GM21360 (cell line): ENCODE results near the gene ITPR2.

Experiments used
- ATAC-seq: cut with Tn5 transposase; IDR thresholded peaks from one replicate; pipeline ENCODE4 v1.9.1; 2021; ENCODE audit warnings: mild to moderate bottlenecking, moderate library complexity; ENCODE audit not compliant: unreplicated experiment

ITPR2 gene

DNA sequence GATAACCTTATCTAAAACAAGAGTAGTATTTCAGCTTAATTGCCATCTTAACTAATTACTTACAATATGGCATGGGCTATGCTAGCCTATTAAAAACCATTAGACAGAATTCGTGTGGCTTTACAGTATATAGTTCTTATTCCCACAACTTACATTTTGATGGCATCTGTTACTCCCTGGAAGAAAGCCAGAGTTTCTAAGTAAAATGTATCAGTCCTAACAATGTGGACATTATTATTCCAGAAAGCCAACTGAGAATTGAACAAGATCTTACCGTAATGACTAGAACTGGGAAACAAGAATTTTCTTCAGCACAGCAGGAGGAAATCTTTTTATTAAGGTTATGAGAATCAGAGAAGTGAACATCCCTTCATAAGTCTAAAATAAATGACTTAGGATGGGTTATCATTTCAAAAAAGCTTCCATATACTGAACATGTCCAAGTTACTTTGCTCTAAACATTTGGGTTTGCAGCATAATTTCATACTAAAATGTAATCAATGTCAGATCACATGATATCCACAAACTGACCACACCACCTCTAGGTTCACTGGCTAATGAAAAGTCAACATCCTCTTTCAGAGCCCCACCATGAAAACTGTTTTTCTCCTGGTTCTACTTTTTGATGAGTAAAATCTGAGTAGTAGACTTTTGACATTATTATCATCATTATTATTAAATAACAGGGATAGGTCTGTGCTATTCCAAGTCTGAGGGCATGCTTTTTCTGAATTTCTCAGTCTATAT, 457.9 kb downstream of the ITPR2 start:
- no peak for ATAC-seq

DNA sequence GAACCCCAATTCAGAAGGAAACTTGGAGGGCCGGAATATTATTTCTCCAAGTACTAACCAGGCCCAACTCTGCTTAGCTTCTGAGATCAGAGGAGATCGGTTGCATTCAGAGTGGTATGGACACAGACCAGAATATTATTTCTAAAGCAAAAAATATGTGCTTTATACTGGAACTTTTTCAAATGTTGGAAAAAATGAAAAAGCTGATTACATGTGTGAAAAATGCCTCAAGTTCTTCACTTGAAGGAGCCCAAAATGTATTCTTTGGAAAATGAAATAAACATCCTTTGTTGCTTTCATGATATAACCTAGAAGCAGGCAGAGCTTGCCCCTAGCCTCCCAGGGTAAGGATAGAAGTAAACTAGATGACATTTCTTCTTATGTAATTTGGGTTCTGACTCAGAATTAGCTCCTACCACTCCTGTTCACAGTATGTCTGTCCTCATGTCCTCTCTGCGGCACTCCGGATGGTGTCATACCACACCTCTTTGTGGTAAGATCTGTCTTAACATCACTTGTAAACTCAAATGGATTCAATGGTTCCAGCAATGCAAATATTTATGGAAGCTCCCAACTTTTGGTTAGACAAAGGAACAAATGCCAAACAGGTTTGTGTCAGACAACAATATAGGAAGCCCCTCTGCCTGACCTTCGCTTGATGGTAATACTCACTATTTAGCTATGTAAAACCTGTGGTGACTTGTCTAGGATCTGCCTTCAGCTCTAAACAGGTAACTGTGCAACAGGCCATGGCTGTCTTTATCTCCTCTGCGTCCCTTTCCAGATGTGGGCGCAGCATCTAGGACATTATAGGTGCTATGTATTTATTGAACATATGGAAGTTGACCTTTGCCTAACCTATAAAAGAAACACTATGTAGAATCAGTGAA, 459.1 kb downstream of the ITPR2 start:
- ATAC-seq: no peak

DNA sequence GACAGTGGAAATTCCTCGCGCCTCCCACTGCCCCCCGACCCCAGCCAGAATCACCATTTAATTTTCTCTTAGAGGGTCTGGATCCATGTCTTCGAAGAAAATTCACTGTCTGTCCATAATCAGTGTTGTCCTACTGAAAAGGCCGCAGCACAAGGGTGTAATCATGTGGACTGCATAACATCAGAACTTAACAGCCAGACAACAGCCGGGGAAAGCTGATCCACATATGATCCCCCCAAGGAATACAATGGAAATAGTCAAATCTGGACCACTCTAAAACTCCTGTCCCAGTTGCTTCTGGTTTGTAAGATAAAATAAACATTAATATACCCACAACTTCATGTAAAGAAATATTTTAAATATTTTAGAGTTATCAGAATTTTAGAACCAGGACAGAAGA, 460.1 kb downstream of the ITPR2 start:
- ATAC-seq: no peak

DNA sequence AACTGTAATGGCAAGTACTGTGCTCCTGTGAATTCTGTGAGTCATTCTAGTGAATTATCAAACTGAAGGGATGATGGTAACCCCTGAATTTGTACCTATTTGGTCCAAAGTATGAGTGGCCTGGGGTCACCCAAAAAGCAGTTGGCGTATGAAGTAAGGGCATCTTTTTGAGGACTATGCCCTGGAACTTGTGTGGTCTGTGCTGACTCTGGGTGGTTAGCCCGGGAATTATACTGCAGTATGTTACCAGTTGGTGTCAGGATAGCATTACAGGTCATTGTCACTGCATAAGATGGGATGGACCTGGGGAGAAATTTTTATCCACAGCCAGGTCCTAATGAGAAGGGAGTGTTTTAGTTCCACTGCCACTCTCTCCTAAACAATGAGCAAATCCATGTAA, 462.9 kb downstream of the ITPR2 start:
- ATAC-seq: no peak

DNA sequence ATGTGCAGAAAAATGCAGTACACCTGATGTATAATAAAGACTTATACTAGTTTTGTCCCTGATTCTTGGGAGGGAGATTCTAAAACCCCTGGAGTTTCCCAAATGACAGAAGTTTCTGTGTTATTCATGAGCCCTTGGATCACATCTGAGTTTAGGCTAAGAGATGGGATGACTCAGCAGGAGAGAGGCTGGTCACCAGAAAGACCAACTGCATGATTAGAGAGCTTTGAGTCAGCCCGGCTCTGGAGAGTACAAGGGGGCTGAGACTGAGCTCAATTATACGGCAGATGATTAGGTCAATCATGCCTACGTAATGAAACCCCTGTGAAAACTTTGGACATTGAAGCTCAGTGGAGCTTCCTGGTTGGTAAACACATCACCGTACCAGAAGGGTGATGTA, 463.4 kb downstream of the ITPR2 start:
- ATAC-seq: no peak

DNA sequence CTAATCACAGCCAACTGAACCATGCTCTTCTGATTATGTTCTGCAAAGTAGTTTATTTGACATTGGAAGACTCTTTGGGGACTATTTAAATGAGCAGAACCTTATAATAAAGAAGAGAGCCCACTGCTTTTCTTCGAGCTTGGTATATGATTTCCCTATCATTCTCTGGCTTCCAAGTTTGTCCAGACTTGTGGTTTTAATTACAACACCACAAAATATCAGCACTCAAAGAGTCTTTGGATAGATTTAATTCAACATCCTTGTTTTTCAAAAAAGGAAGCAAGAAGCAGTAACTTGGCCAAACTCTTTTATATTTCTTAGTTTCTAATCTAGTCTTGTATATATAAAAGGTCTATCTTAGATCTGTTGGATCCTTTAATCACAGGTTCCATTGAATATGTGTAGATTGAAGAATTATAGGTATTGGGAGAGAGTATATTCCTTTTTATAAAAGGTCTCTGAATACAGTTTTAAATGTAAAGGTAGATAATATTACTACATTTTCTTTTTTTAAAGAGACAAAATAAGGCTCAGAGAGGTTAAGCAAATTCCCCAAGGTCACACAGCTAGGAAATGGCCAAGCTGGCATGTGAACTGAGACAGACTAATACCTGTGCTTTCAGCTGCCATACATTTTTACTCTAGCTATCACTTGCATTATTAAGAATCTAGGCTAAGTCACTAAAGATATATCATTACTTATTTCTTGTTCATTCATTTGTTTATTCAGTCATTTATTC, 464.8 kb downstream of the ITPR2 start:
- ATAC-seq: no peak

DNA sequence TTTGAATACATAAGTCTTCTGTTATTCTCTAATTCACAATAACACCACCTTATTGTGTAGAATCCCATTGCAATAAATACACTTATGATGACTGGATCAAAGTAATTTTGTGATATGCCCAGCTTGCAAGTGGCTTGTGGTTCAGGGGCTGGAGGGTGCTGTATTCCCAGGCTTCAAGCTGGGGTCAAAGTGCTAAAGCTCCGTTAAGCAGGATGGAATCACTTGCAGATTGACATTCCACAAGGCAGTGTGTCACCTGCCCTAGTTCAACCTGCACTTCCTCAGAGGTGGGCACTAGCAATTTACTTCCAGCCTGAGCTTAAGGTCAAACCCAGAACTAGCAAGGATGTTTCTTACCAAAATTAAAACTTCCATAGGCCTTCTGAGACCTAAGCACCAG, 471.0 kb downstream of the ITPR2 start:
- ATAC-seq: no peak

DNA sequence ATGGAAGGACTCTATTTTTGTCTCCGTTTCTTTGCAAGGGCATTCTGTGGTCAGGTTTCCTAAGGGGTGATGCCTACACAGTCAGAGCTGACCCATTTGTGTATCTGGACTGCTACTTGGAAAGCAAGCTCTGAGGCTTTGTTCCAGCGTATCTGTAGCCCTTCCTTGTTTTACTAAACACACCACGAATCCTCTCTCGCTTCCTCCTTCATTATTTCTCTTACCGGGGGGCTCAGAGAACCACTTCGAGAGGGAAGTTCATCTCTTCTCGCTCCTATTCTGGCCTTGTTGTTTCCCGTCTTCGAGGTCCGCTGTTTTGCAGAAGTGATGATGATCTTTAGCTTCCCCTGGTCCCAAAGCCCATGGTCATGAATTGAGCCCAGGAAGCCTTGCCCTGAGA, 472.9 kb downstream of the ITPR2 start:
- no peak for ATAC-seq

DNA sequence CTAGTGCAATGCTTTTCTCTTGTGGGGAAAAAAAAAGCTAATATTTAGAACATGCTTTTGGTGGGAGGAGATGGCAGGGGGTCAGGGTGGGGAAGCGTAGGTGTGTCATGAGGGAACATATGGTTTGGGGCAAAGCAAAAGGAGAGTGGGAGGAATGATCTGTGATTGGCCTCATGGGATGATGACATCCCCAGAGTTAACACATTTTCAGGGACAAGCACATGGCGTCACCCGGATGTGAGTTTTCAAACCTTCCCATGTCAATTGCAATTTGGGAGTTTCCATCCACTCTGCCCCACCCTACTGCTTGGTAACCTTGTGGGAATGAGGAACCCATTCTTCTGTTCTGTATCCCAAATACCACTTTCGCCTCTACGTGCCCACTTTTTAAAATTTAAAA, 473.4 kb downstream of the ITPR2 start:
- ATAC-seq: no peak

DNA sequence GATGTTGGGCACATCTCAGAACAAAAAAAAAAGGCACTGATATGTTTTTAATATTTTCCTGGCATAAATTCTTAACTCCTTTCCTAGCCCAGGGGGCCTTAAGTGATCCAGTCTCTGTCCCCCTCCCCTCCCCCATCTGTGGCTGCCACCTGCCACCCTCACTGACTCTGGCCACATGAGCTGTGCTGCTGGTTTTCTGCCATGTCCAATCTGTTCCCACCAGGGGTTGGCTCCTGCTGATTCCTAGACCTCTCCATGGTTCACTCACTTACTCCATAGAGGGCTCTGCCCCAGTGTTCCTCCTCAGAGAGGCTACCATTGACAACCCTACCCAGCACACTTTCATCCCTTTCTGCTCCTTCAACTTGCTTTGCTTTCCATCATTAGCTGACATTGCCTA, 474.3 kb downstream of the ITPR2 start:
- ATAC-seq: no peak

DNA sequence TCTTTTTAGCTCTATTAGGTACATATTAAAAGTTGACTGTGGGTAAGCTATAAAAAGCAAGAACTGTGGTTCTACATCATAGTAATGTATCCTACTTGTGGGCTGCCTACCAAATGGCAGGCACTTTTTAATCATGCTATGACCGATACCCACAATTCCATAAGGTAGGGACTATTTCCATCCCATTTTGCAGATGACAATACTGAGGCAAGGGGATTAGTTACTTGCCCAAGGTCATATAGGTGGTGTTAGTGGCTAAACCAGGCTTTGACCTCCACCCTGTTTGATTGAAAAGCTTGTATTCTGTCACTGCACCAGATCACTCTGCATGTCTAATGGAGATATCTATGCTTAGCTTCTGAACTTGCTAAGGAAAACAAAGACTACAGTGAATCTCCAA, 485.7 kb downstream of the ITPR2 start:
- ATAC-seq: no peak

DNA sequence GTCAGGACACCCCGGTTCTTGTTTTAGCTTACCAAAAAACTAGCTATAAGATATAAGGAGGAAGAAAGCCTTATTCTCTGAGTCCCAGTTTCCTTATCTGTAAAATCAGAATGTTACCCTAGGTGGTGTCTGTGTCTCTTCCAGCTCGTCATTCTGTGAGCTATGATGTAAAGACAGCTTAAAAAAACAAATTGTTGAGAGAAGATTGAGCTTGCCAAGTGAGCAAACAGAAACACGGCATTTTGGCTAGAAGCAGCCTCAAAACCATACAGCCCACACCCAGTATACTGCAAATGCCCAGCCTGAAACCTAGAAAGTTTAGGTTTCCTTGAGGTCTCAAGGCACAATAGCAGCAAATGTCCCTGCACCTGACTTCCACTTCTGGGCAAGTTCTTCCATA, 486.3 kb downstream of the ITPR2 start:
- ATAC-seq: no peak

DNA sequence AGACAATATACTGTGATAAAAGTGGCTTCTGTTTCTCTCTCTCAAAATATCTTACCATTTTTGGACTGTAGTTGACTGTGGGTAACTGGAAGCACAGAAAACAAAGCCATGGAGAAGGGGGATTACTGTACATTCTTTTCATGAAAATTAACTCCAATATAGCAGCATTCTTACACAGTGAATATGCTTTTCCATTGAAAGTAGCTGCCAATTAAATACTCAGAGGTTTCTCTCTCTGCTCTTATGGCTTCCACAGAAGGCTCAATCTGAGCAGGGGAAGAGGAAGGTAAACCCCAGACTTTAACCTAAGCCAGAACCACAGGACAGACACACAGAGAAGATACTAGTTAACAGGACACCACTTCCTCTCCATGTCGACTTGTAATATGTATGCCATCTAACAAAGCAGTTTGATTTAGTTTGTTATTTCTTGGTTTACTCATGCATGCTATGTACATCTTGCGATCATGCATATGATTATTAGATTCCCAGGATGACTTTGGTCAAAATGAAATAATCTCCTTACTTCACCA, 487.5 kb downstream of the ITPR2 start:
- no peak for ATAC-seq

DNA sequence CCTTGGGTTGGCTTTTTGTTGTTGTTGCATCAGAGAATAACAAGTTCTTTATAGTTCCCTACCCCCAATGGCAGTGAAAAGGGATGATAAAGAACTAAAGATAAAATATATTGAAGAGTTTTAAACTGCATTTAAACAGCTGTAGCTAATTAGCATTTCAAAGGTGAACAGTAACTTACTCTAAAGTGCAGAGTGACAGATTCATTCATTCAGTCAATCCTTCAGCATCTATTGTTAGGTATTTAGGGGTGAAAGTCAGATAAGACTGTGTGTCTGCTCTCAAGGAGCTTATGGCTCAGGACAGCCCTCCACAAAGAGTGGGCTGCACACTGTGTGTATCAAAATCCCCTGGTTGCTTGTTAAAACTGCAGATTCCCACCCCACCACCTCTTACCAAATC, 491.5 kb downstream of the ITPR2 start:
- ATAC-seq: no peak

DNA sequence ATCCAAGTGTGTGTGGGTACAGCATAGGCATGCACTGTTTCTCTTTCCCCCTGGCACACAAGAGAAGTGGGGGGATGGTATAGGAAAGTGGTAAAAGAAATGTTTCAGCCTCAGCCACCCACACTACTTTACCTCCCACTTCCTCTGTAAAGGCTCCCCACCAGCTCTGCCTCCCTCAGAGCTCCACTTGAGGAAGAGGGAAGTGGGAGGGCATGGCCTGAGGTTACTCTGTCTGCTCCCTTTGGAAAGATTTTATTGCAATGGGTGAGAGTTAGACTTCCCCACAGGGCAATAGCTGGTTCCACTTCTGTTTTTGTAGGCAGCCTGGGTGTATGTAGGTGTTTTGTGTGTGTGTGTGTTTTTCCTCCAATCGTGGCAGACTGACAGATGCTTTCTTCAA, 492.3 kb downstream of the ITPR2 start:
- ATAC-seq: no peak

DNA sequence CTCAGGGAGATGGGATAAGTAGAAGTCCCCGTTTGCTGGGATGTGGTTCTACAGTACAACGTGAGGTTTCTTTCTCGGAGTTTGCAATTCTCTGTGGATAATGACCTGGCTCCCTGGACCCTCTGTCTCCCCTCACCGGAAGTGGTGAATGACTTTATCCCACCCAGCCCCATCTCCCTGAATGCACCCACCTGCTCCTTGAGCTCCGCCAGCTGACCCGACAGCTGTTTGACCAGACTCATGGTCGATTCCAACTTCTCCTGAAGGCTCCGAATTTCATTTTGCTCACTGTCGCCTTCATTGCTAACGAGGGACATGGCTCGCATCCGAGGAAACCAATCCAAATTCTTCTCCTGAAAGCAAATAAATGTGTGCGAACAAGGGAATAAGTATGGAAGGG, 493.0 kb downstream of the ITPR2 start:
- ATAC-seq: no peak

DNA sequence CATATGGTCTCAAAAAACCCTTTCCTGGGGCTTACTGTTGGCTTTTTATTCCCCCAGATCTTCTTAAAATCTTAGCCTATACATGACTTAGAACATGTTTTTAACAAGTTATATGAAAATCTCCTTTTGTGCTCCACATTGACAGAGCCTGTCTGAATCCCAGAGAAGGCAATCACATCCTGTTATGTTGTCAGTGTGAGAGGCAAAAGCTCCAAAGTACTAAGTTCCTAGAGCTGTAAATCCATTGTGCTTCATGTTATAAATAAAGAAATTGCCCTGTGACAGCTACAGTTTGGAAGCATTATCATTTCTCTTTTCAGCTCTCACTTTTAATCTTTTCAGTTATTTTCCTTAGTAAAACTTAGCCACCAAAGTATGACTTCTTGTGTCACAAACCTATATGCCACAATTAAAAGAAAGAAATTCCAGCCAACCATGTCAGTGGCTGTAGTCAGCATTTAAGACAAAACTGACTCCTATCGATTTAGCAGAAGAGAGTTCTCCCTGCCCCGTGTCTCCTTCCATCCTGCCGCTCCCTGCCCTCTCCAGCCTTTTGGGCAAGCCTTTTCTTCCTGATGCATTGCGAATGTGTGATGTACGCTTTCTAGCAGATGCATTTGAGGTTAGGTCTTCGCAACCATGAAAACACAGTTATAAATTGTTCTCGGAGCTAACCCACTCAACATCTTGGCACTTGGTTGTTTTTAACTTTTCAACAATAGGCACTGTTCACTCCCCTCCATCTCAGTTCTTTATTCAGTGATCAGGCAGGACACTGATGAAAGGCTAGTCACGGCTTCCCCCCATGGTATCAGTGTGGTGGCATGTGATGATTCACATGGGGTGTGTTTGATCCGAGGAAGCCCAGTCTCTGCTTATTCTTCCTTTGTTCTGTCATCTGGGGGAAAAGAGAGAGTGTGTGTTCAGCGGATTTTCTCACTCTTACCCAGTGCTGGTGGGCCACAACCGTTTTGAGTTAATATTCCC, 494.1 kb downstream of the ITPR2 start:
- ATAC-seq: no peak

DNA sequence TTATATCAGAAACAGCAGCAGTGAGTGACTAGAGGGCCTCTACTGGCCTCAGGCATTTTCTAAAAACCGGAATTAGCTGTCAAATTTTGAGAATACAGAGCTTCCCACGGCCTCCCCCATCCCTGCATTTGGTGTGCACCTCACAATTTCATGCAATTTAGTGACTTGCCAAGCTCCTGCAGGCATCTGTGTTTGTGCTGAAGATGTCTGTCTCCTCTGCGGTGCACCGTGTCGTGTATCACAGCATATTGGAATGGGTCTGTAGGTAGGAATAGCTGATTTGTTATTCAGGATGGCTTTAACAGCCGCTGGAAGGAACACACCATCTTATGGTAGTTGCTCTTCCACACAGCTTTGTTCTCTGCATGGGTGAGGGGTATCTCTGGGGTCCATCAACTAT, 497.3 kb downstream of the ITPR2 start:
- no peak for ATAC-seq

DNA sequence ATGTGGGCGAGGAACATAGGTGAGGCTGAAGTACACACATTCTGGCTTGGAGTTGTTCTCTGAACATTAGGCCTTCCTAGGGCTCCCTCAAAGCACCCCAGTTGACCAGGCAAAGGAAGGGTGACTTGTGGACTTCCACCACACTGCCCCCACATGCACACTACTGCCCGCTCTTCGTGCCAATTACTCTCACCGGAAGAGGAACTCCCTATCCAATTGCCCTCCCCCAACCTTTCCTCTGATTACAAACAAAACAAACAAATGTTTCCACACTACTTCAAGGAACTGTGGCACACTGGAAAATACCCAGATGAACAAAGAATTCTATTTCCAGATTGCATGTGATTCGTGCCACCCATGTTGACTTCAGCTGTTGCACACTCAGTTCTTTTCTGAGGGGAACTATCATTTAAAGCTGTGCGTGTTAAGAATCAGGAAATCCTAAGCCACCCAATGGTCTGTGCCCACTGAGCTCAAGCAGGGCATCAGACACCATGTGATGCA, 498.3 kb downstream of the ITPR2 start:
- ATAC-seq: no peak

DNA sequence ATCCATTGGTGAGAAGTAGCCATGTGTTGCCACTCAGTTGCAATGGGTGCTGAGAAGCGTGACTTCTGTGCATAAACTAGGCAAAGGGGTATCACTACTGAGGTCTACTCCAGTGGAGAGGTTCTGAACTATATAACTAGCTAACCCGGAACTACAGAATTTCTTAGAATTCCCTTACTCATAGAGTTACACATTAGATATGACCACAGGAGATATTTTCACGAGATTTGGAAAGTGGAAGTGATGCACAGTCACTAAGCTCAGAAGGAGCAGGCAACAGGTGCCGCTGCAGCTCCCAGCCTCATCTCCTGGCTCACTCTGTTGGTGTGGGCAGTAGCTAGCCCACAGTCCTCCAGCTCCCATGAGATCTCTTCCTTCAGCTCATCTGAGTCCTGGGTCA, 501.0 kb downstream of the ITPR2 start:
- no peak for ATAC-seq
